Measurements from ENCODE around the gene NTRK1.

DNA sequence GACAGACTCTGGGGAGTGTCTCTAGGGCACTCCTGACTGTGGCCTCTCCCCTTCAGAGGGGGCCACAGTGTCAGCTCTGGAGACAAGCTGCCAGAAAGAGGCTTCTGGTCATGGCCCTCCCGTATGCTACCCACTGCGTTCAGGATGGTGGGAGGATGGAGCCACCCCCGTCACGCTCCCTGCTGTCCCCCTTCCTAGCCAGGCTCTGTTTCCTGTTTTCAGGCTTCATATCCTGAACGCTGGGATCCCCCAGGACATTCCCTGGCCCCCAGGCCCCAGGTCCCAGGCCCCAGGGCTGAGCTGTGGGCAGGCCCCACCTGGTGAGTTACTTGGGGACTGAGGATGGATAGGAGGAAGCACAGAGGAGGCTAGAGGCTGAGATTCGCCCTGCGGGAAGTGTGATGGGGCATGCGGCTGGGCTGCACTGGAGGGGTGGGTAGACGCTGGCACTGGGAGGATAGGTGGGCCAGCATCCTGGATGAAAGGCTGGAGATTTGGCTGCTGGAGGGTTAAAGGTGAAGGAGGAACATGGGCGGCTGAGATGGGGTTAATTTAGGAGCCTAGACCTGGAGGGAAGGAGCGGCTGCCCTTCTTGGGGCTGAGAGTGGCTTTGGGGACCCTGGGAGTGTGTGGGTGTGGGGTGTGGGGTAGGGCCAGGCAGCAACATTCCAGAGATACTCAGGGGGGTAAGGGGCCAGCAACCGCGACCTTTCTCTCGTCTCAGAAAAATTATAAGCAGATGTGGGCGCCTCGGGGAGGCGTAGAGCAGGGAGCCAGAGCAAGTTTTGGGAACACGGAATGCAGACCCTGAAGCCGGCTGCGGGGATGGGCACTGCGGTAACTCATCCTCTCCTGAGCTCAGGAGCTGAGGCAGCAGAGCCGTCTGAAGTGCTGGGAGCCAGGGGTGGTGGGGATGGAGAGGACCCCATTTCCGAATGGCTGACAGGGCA is 41.6 kb downstream of the NTRK1 start:
- TF ChIP-seq, protein P1, sequence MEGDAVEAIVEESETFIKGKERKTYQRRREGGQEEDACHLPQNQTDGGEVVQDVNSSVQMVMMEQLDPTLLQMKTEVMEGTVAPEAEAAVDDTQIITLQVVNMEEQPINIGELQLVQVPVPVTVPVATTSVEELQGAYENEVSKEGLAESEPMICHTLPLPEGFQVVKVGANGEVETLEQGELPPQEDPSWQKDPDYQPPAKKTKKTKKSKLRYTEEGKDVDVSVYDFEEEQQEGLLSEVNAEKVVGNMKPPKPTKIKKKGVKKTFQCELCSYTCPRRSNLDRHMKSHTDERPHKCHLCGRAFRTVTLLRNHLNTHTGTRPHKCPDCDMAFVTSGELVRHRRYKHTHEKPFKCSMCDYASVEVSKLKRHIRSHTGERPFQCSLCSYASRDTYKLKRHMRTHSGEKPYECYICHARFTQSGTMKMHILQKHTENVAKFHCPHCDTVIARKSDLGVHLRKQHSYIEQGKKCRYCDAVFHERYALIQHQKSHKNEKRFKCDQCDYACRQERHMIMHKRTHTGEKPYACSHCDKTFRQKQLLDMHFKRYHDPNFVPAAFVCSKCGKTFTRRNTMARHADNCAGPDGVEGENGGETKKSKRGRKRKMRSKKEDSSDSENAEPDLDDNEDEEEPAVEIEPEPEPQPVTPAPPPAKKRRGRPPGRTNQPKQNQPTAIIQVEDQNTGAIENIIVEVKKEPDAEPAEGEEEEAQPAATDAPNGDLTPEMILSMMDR (IDR thresholded peaks at IDR 0.05), result no peak
- no peak for TF ChIP-seq POLR2A (IDR thresholded peaks at IDR 0.05)

All from lower leg skin (tissue), 3 donors.